Liver (tissue), 9 donors: ENCODE results near the gene SCN3A. TPM values are rescaled to one million over a fixed set of nuclear protein-coding genes. Genes with fewer than 3 reads are reported as not detected.

ENCODE experiments used
- DNase-seq: peaks from one replicate; pipeline ENCODE4 v3.0.0-alpha.2; 2017; ENCODE audit warnings: low spot score
- H3K27ac ChIP-seq, 2 donors: one replicate each; pipeline ENCODE4 v1.7.0; 2013; ENCODE audit warnings: inconsistent platforms in 2 of 2, low read length in 2 of 2, control low read depth in 1 of 2, low read depth in 1 of 2, mild to moderate bottlenecking in 1 of 2
- H3K27me3 ChIP-seq, 4 donors: one replicate each; pipeline versions ENCODE4 v1.6.1 to v1.7.0; 2013; ENCODE audit warnings: low read length in 3 of 4, inconsistent platforms in 1 of 4, mild to moderate bottlenecking in 1 of 4, moderate library complexity in 1 of 4; ENCODE audit not compliant: control insufficient read depth in 4 of 4, insufficient read depth in 4 of 4
- H3K36me3 ChIP-seq, 4 donors: one replicate each; pipeline versions ENCODE4 v1.6.1 to v1.7.0; 2013; ENCODE audit warnings: low read length in 3 of 4, mild to moderate bottlenecking in 3 of 4, low read depth in 1 of 4, moderate library complexity in 1 of 4; ENCODE audit not compliant: control insufficient read depth in 4 of 4, insufficient read depth in 3 of 4
- H3K4me1 ChIP-seq, 4 donors: one replicate each; pipeline versions ENCODE4 v1.6.1 to v1.7.0; 2013; ENCODE audit warnings: low read length in 3 of 4, mild to moderate bottlenecking in 3 of 4, moderate library complexity in 1 of 4; ENCODE audit not compliant: control insufficient read depth in 4 of 4, insufficient read depth in 4 of 4
- H3K4me3 ChIP-seq, 3 donors: one replicate each; pipeline versions ENCODE4 v1.6.1 to v1.7.0; 2013; ENCODE audit warnings: low read length in 3 of 3, control low read depth in 1 of 3, low read depth in 1 of 3, mild to moderate bottlenecking in 1 of 3
- H3K9ac ChIP-seq, 2 donors: one replicate each; pipeline ENCODE4 v1.7.0; 2013; ENCODE audit warnings: low read length in 2 of 2, mild to moderate bottlenecking in 2 of 2, moderate library complexity in 2 of 2, control low read depth in 1 of 2, low read depth in 1 of 2
- H3K9me3 ChIP-seq, 4 donors: one replicate each; pipeline versions ENCODE4 v1.6.1 to v1.7.0; 2013; ENCODE audit warnings: low read length in 3 of 4; ENCODE audit not compliant: control insufficient read depth in 4 of 4
- EGR1 ChIP-seq, 2 donors: IDR thresholded peaks; 2 replicates each; pipeline ENCODE4 v1.6.1; 2016 to 2018; ENCODE audit warnings: antibody characterized with exemption in 2 of 2, low read depth in 2 of 2
- FOXA1 ChIP-seq: IDR thresholded peaks from 2 replicates; pipeline ENCODE4 v1.6.1; 2016; ENCODE audit warnings: antibody characterized with exemption
- GABPA ChIP-seq, 2 donors: IDR thresholded peaks in 1 of 2; conservative IDR thresholded peaks in 1 of 2; 2 replicates each; pipeline ENCODE4 v1.6.1; 2016; ENCODE audit warnings: antibody characterized with exemption in 2 of 2, mild to moderate bottlenecking in 1 of 2, moderate library complexity in 1 of 2
- HNF4A ChIP-seq, 2 donors: conservative IDR thresholded peaks; 2 replicates each; pipeline ENCODE4 v1.6.1; 2016; ENCODE audit warnings: antibody characterized with exemption in 2 of 2, mild to moderate bottlenecking in 2 of 2
- HNF4G ChIP-seq: IDR thresholded peaks from 2 replicates; pipeline ENCODE4 v1.6.1; 2016; ENCODE audit warnings: antibody characterized with exemption
- JUND ChIP-seq, 2 donors: IDR thresholded peaks; 2 replicates each; pipeline ENCODE4 v1.6.1; 2016; ENCODE audit warnings: antibody characterized with exemption in 2 of 2
- NR2F2 ChIP-seq: IDR thresholded peaks from 2 replicates; pipeline ENCODE4 v1.6.1; 2016; ENCODE audit warnings: antibody characterized with exemption
- REST ChIP-seq: IDR thresholded peaks from 2 replicates; pipeline ENCODE4 v1.6.1; 2016; ENCODE audit warnings: antibody characterized with exemption, mild to moderate bottlenecking
- RXRA ChIP-seq, 2 donors: IDR thresholded peaks; 2 replicates each; pipeline ENCODE4 v1.6.1; 2017 to 2018; ENCODE audit warnings: antibody characterized with exemption in 2 of 2, mild to moderate bottlenecking in 1 of 2
- SP1 ChIP-seq: IDR thresholded peaks from 2 replicates; pipeline ENCODE4 v1.6.1; 2018; ENCODE audit warnings: antibody characterized with exemption, mild to moderate bottlenecking
- YY1 ChIP-seq: IDR thresholded peaks from 2 replicates; pipeline ENCODE4 v1.6.1; 2016; ENCODE audit warnings: antibody characterized with exemption, mild to moderate bottlenecking
- WGBS: extraction: QIAGEN DNeasy Blood & Tissue Kit; methylation state at CpG from one replicate; pipeline ENCODE4 v1.1.7; 2013; 5-methylcytosine and 5-hydroxymethylcytosine counted together
- polyA plus RNA-seq, 2 donors: library from polyadenylated mRNA; stranded (reverse) in 1 of 2; unstranded in 1 of 2; fragments of 200-250 nt in 1 of 2; fragments of >200 nt in 1 of 2; fragmentation: Nextera tagmentation in 1 of 2; extraction: Ambion mirVana in 1 of 2; gene quantifications; one replicate each; pipeline versions ENCODE4 v1.2.1 to v1.2.3, GENCODE V29; 2013 to 2015
- total RNA-seq, 2 donors: library from RNA; depleted of rRNA; stranded (reverse); fragments of >200 nt; gene quantifications; one replicate each; pipeline ENCODE4 v1.2.3, GENCODE V29; 2014
- TF ChIP-seq, protein P1 (sequence below): IDR thresholded peaks from 2 replicates; pipeline ENCODE4 v1.6.1; 2016; ENCODE audit warnings: antibody characterized with exemption
- TF ChIP-seq, protein P2 (sequence below): IDR thresholded peaks from 2 replicates; pipeline ENCODE4 v1.6.1; 2016; ENCODE audit warnings: antibody characterized with exemption
- TF ChIP-seq, protein P3 (sequence below): fragments of 150-350 bp; IDR thresholded peaks from 2 replicates; pipeline ENCODE4 v1.5.1; 2017; ENCODE audit warnings: improper control_type of control experiment, low read depth, low read length; ENCODE audit not compliant: missing input control
- TF ChIP-seq, protein P4 (sequence below): IDR thresholded peaks from 2 replicates; pipeline ENCODE4 v1.6.1; 2016; ENCODE audit warnings: antibody characterized with exemption
- donor health status: healthy.
- donor health status: healthy.
- donor health status: healthy.
- donor health status: healthy.
- donor health status: healthy.

Gene SCN3A
- total and polyA plus RNA-seq, 4 donors = 0.05 to 1.0 (median 0.29) TPM

DNA sequence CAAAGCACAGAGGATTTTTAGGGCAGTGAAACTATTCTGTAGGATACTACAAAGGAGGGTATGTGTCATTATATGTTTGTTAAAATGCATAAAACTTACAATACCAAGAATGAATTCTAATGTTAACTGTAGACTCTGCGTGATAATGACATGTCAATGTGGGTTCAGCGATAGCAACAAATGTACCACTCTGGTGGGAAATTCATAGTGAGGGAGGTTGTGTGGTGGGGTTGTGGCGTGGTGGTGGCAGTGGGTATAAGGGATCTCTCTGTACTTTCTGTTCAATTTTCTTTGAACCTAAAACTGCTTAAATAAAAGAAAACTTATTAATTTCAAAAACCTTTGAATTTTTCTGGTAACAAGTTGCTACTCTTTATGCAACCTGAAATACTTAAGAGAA lies 149.2 kb downstream of the SCN3A start:
- H3K27ac ChIP-seq = no peak overlapping the region
- H3K9ac ChIP-seq = no peak overlapping the region
- no peaks in the 10 kb centered on the region for H3K36me3 ChIP-seq
- TF ChIP-seq, protein P1, sequence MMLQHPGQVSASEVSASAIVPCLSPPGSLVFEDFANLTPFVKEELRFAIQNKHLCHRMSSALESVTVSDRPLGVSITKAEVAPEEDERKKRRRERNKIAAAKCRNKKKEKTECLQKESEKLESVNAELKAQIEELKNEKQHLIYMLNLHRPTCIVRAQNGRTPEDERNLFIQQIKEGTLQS = no peak
- no peak for TF ChIP-seq REST
- TF ChIP-seq GABPA (IDR thresholded peaks at IDR 0.05 in 1 of 2, conservative IDR thresholded peaks at IDR 0.05 in 1 of 2) = no peak
- TF ChIP-seq HNF4A (conservative IDR thresholded peaks at IDR 0.05) = no peak
- TF ChIP-seq, protein P2, sequence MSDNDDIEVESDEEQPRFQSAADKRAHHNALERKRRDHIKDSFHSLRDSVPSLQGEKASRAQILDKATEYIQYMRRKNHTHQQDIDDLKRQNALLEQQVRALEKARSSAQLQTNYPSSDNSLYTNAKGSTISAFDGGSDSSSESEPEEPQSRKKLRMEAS = no peak
- no peak for TF ChIP-seq NR2F2
- TF ChIP-seq EGR1 (IDR thresholded peaks at IDR 0.05; ENCODE audit: low read depth in 2 of 2) = no peak
- TF ChIP-seq HNF4G = no peak
- TF ChIP-seq, protein P3, sequence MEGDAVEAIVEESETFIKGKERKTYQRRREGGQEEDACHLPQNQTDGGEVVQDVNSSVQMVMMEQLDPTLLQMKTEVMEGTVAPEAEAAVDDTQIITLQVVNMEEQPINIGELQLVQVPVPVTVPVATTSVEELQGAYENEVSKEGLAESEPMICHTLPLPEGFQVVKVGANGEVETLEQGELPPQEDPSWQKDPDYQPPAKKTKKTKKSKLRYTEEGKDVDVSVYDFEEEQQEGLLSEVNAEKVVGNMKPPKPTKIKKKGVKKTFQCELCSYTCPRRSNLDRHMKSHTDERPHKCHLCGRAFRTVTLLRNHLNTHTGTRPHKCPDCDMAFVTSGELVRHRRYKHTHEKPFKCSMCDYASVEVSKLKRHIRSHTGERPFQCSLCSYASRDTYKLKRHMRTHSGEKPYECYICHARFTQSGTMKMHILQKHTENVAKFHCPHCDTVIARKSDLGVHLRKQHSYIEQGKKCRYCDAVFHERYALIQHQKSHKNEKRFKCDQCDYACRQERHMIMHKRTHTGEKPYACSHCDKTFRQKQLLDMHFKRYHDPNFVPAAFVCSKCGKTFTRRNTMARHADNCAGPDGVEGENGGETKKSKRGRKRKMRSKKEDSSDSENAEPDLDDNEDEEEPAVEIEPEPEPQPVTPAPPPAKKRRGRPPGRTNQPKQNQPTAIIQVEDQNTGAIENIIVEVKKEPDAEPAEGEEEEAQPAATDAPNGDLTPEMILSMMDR = no peak
- TF ChIP-seq, protein P4, sequence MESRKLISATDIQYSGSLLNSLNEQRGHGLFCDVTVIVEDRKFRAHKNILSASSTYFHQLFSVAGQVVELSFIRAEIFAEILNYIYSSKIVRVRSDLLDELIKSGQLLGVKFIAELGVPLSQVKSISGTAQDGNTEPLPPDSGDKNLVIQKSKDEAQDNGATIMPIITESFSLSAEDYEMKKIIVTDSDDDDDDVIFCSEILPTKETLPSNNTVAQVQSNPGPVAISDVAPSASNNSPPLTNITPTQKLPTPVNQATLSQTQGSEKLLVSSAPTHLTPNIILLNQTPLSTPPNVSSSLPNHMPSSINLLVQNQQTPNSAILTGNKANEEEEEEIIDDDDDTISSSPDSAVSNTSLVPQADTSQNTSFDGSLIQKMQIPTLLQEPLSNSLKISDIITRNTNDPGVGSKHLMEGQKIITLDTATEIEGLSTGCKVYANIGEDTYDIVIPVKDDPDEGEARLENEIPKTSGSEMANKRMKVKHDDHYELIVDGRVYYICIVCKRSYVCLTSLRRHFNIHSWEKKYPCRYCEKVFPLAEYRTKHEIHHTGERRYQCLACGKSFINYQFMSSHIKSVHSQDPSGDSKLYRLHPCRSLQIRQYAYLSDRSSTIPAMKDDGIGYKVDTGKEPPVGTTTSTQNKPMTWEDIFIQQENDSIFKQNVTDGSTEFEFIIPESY = no peak
- no peak for TF ChIP-seq FOXA1
- TF ChIP-seq JUND (IDR thresholded peaks at IDR 0.05) = no peak
- no peak for TF ChIP-seq RXRA (IDR thresholded peaks at IDR 0.05)
- no peak for TF ChIP-seq YY1
- no peak for TF ChIP-seq SP1
- no peak overlapping the region for H3K4me3 ChIP-seq
- 91% methylated on average over 3 of the region's 3 CpGs for WGBS
- no peaks in the 10 kb centered on the region for H3K9me3 ChIP-seq
- no peaks in the 10 kb centered on the region for H3K27me3 ChIP-seq
- DNase-seq = no peak
- H3K4me1 ChIP-seq = no peaks in the 10 kb centered on the region
